ENCODE measurements around the gene COL4A1.

DNA sequence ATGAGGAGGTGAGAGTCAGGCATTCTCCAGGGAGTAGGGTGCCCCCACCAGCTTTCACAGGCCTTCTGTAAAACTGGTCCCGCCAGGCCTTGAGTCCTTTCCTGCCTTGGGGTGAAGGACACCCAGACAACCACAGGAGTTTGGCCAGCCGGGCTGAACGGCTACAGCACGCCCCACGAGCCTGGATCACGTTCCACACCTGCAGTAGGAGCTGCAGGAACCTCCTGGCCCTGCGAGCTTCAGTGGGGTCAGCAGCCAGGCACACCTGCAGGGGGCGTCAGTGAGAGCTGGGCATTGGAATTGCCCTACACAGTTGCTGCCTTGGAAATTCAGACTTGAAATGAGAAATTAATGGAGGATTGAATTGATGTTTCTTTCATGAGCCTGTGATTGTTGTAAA is 45.8 kb upstream of the COL4A1 start:
- no peak for TF ChIP-seq NFE2L2 (IDR thresholded peaks at IDR 0.05; ENCODE audit: low read length)
- TF ChIP-seq, protein P1, sequence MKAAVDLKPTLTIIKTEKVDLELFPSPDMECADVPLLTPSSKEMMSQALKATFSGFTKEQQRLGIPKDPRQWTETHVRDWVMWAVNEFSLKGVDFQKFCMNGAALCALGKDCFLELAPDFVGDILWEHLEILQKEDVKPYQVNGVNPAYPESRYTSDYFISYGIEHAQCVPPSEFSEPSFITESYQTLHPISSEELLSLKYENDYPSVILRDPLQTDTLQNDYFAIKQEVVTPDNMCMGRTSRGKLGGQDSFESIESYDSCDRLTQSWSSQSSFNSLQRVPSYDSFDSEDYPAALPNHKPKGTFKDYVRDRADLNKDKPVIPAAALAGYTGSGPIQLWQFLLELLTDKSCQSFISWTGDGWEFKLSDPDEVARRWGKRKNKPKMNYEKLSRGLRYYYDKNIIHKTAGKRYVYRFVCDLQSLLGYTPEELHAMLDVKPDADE (CRISPR knock-in tag; IDR thresholded peaks at IDR 0.05), result no peak
- TF ChIP-seq ZMYM2 (CRISPR knock-in tag; IDR thresholded peaks at IDR 0.05), result no peak
- no peak for TF ChIP-seq TOPORS (CRISPR knock-in tag; IDR thresholded peaks at IDR 0.05)
- TF ChIP-seq CBFB (CRISPR knock-in tag; IDR thresholded peaks at IDR 0.05), result no peak
- TF ChIP-seq, protein P2, sequence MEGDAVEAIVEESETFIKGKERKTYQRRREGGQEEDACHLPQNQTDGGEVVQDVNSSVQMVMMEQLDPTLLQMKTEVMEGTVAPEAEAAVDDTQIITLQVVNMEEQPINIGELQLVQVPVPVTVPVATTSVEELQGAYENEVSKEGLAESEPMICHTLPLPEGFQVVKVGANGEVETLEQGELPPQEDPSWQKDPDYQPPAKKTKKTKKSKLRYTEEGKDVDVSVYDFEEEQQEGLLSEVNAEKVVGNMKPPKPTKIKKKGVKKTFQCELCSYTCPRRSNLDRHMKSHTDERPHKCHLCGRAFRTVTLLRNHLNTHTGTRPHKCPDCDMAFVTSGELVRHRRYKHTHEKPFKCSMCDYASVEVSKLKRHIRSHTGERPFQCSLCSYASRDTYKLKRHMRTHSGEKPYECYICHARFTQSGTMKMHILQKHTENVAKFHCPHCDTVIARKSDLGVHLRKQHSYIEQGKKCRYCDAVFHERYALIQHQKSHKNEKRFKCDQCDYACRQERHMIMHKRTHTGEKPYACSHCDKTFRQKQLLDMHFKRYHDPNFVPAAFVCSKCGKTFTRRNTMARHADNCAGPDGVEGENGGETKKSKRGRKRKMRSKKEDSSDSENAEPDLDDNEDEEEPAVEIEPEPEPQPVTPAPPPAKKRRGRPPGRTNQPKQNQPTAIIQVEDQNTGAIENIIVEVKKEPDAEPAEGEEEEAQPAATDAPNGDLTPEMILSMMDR (CRISPR knock-in tag; IDR thresholded peaks at IDR 0.05), result peak; percentile 10; the same call in 1 of the 2 replicates
- TF ChIP-seq, protein P3, sequence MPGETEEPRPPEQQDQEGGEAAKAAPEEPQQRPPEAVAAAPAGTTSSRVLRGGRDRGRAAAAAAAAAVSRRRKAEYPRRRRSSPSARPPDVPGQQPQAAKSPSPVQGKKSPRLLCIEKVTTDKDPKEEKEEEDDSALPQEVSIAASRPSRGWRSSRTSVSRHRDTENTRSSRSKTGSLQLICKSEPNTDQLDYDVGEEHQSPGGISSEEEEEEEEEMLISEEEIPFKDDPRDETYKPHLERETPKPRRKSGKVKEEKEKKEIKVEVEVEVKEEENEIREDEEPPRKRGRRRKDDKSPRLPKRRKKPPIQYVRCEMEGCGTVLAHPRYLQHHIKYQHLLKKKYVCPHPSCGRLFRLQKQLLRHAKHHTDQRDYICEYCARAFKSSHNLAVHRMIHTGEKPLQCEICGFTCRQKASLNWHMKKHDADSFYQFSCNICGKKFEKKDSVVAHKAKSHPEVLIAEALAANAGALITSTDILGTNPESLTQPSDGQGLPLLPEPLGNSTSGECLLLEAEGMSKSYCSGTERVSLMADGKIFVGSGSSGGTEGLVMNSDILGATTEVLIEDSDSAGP (CRISPR knock-in tag; IDR thresholded peaks at IDR 0.05; ENCODE audit: borderline replicate concordance), result no peak
- TF ChIP-seq TBL1XR1 (IDR thresholded peaks at IDR 0.05; ENCODE audit: borderline replicate concordance, low read length, partially characterized antibody), result no peak
- no peak for TF ChIP-seq MAFF (IDR thresholded peaks at IDR 0.05; ENCODE audit: low read depth, low read length)
- TF ChIP-seq ZNF747 (CRISPR knock-in tag; IDR thresholded peaks at IDR 0.05; ENCODE audit: borderline replicate concordance), result no peak
- TF ChIP-seq ZNF232 (CRISPR knock-in tag; IDR thresholded peaks at IDR 0.05; ENCODE audit: borderline replicate concordance), result no peak
